SW480 (cell line): ENCODE data around the gene PRCP.
"Not testable (repeated sequence)": the region's sequence is repeated elsewhere in the genome, so short reads cannot be mapped to it uniquely, and the experiment has no call there.

Experiments used
- DNase-seq: peaks from one replicate; pipeline ENCODE4 v3.0.0-alpha.2; 2016; ENCODE audit warnings: low spot score

The PRCP gene

DNA sequence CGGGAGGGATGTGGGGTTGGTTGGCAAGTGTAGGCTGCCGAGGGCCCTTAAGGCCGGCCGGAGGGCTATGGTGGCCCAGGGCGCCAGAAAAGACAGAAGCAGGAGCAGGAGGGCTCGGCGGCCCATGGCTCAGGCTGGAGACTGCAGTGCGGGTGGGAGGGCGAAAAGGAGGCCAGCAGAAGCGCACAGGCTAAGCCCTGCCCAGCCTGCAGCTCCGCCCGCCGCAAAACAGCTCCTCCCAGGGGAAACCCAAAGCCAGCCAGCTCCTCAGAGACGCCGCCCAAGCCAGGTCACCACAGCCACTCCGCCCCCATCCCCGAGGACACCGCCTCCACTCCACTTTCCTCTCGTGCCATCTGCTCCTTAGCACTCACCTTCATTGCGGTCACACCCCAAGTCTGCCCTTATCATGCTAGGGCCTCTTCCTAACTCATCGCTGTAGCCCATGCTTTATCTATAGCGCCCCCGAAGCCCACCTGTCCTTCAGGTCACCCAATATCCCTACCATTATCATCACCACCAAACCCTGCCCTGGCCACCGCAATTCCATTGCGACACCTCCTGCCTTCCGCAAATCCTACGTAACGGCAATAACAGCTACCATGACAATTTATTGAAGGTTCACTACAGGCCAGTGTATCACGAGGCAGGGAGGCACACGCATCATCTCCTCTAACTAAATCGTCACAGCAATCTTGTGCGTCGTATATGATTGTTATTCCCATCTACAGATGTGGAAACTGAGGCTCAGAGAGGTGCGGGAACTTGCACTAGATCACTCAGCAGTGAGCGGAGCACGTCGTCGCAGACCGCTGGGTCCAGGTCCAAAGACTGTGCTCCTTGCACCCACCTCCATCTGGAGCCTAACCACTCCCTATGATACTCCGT is at the start of gene PRCP:
Gene PRCP, minus strand, starts transcription at position 154 of the 888 bp plus-strand sequence. Its CDS starts 28 bp downstream, at position 126.
- peak; percentile 94 for DNase-seq

DNA sequence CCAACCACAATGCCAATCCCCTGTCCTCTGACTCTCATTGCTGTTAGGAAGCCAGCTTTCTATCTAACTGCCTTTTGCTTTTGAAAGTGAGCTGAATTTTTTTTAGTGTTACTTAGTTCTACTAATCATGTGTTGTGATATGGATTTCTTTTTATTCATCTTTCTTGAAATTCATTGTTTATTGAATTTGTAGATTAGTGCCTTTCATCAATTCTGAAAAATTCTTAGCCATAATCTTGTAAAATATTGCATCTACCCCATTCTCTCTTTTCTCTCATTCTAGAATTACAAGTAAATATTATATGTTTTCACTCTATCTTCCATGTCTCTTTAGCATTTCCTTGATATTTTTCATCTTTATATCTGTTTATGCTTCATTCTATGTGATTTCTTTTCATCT is 49.1 kb upstream of the PRCP start:
- DNase-seq, result no peak

DNA sequence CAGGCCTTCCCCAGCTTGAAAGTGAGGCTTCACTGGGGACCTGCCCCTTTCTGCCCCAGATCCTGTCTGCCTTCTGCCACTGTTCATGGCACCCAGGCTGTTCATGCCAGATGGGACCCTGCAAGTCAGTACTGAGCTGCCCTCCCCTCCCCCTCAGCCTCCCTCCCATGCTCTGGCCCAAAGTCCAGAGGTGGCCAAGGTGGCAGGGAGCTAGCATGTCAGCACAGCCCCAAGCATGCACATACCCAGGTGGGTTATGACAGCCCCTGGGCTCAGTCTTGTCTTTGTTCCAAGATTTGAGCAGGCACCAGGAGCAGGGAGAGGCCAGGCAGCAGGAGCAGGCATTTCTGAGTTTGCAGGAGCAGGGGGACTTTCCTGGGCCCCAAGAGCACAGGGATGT is 45.5 kb upstream of the PRCP start:
- no peak for DNase-seq

DNA sequence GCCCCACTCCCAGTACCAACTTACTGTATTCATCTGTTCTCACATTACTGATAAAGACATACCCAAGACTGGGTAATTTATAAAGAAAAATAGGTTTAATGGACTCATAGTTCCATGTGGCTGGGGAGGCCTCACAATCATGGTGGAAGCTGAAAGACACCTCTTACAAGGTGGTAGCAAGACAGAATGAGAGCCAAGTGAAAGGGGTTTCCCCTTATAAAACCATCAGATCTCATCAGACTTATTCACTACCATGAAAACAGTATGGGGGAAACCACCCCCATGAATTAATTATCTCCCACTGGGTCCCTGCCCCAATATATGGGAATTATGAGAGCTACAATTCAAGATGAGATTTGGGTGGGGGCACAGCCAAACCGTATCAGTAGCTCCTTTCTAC is 44.8 kb upstream of the PRCP start:
- DNase-seq, result not testable (repeated sequence)

DNA sequence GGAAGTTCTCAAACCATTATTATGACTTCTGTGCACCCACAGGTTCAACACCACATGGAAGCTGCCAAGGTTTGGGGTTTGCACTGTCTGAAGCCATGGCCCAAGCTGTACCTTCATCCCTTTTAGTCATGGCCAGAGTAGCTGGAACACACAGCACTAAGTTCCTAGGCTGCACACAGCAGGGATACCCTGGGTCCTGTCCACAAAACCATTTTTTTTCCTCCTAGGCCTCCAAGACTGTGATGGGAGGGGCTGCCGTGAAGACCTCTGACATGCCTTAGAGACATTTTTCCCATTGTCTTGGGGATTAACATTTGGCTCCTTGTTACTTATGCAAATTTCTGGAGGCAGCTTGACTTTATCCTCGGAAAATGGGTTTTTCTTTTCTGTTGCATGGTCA is 44.0 kb upstream of the PRCP start:
- no peak for DNase-seq

DNA sequence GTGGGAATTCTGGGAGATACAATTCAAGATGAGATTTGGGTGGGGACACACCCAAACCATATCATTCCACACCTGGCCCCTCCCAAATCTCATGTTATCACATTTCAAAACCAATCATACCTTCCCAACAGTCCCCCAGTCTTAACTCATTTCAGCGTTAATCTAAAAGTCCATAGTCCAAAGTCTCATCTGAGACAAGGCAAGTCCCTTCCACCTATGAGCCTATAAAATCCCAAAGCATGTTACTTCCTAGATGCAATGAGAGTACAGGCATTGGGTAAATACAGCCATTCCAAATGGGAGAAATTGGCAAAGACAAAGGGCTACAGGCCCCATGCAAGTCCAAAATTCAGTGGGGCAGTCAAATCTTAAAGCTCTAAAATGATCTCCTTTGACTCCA is 43.2 kb upstream of the PRCP start:
- not testable (repeated sequence) for DNase-seq

DNA sequence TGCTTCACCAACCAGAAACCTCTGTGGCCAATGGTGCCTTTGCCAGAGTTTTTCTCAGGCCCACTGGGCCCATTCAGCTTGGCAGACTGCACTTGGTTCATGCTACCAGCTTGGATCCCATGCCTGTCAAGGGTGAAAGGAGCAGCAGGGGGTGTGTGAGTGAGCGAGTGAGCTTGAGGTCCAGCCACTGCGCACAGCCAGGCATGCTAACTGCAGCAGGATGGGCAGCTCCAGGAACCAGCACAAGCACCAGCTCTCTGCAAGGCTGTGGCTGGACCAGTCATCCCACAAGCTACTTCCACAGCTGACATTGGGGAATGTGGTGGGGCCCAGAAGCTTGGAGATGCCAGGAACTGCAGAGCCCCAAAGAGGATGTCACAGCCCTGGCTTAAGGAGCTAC is 42.1 kb upstream of the PRCP start:
- DNase-seq, result no peak

DNA sequence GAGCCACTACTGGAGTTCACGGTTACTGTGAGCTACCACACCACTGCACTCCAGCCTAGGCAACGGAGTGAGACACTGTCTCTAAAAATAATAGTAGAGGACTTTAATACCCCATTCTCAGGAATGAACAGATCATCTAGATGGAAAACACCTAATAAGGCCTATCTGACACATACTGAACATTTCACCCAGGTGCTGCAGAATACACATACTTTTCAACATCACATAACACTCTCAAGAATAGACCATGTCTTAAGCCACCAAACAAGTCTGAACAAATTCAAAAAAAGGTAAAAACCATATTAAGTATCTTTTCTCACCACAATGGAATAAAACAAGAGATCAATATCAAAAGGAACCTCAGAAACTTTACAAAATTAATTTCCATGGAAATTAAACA is 39.2 kb upstream of the PRCP start:
- DNase-seq, result no peak

DNA sequence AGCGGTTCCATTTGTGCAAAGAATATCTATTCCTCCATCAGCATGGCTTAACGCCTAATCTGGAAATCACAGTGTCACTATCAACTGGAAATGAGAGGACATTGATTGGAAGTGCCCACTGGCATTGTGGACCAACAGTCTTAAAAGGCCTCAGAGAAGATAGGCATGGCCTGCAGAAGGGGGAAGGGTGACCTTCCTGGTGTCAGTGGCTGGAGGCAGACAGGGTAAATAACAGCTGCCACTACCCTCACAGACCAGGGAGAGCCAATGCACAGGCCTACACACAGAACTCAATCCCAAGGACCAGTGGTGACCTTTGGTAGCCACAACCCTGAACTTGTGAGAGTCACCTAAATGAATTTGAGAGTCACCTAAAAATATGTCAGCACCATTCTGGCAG is 37.3 kb upstream of the PRCP start:
- DNase-seq, result no peak

DNA sequence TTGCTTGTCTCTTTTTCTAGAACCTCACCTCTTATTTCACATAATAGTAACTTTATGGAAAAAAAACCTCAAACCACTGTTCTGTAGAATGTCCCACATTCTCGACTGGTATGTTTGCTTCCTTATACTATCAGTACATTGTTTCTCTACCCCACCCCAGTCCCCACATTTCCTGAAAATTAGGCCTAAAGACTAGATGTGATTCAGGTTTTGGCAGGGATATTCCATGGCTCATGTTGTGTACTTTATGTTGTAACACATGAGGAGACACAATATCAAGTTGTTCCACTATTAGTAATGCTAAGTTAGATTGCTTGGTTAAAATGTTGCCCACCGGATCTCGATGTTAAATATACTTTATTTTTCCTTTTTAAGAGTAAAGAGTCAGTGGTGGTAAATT is 36.0 kb upstream of the PRCP start:
- DNase-seq, result no peak

DNA sequence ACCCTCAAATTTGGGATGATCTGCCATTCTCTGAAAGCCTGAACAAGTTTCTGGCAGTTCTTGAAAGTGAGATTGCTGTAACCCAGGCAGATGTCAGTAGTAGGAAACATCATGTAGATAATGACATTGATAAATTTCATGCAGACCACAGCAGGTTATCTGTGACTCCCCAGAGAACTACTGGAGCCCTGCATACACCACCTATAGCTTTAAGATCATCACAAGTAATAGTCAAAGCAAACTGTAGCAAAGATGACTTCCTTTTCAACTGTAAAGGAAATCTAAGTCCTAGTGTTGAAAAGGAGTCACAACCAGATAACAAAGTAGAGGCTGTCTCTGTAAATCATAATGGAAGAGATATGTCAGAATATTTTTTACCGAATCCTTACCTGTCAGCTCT is 32.3 kb upstream of the PRCP start:
- no peak for DNase-seq

DNA sequence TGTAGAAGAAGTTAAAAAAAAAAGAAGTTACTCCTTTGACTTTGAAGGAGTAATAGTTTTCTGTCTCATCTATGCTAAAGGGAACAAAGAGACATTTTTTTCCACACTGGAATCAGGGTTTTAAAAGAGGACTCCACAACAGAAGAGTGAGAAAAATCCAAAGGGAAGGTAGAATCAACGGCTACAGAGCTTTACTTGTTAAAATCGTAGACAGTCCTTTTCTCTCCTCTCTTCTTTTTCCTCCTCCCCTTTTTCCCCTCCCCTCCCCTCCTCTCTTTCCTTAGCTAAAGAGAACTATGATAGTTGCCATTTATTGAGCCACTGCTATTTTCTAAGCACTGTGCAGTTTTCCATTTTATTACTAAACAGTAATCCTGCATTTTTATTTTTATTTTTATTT is 30.5 kb upstream of the PRCP start:
- no peak for DNase-seq

DNA sequence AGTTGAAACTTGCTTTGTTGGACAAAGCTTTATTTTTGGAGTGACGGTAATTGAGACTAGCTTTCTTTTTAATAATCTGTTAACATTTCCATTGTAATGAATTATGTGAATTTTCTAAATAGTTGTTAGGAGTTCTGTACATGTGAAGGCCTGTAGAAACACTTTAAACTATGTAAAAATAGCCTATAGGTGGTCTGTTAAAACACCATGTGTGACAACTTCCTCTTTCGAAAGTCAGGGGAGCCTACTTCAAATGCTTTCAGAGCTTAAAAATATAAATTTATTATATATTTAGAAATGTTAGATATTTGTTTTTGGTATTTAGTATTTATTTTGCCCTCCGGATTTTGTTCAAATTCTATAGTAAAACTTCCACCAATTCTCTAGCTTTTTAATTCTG is 30.0 kb upstream of the PRCP start:
- no peak for DNase-seq

DNA sequence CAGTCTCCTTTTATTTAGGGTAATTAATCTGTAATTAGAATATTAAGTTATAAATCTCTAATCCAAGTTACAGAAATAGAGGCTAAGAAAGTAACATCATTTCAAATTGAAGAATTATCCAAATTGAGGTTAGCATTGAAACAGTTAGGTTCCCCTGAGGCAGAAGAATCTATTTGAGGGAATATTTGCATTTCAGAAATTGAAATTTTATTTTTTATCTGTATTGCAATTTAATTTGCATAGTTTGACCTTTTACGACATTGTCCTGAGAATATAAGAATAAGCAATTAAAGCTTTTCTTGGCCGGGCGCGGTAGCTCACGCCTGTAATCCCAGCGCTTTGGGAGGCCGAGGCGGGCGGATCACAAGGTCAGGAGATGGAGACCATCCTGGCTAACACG is 28.9 kb upstream of the PRCP start:
- DNase-seq, result no peak

DNA sequence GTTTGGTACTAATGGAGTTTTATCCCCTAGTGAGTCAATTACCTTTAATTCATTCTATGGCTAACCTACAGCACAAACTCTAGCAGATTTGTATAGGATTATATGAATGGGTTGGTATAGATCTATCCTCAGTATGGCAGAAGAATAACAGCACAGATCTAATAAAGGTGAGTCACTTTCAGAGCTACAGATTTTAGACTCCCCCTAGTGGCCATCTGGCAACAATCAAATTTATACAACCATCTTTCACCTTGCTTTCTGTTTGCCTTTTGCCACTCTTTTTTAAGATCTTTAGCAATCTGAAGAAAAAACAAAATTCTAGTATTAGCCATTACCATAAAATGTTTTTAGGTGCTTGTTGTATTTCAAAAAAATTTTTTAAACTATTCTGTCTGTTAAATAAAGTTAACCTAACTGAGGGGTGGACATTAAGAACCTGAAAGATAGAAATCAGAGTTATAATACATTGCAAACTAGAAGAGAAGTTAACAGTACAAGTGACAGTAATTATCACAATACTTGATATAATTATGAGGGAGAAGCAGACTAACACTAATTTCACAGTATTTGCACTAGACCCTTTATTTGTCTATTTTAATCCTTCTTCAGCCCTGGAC is 27.1 kb upstream of the PRCP start:
- peak; percentile 78 for DNase-seq

DNA sequence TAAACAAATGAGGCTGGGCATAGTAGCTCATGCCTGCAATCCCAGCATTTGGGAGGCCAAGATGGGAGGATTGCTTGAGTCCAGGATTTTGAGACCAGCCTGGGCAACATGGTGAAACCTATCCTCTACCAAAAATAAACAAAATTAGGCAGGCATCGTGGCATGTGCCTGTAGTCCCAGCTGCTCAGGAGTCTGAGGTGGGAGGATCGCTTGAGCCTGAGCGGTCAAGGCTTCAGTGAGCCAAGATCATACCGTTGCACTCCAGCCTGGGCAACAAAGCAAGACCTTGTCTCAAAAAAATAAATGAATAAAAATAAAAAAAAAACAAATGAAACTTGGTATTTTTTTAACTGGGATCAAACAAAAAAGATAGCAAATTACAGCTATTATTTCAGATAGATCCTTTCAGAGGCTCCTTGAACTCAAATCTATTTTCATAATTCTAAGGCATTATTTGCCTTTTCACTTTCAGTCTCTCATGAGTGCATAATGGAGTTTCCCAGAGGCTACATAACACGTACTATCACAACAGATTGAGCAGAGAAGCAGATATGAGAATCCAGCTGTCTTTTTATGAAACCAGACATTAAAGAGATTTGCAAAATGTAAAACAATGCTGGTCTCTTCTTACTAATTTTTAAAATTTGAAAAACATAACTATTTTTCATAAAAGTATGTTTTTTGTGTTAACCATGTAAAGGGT is 24.4 kb upstream of the PRCP start:
- DNase-seq, result no peak

DNA sequence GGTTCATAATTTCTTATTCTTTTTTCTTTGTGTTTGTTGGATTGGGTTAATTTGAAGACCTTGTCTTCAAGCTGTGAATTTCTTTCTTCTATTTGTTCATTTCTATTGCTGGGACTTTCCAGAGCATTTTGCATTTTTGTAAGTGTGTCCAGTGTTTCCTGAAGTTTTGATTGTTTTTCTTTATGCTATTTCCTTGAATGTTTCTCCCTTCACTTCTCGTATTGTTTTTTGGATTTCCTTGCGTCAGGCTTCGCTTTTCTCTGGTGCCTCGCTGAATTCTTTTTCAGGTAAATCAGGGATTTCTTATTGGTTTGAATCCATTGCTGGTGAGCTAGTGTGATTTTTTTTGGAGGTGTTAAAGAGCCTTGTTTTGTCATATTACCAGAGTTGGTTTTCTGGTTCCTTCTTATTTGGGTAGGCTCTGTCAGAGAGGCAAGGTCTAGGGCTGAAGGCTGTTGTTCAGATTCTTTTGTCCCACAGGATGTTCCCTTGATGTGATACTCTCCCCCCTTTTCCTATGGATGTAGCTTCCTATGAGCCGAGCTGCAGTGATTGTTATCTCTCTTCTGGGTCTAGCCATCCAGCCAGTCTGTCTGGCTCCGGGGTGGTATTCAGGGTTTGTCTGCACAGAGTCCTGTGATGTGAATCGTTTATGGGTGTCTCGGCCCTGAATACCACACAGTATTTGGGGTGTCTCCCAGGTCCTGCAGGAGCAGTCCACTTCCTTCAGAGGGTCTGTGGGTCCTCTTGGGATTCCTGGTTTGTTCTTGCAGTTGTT is 22.4 kb upstream of the PRCP start:
- DNase-seq, result not testable (repeated sequence)

DNA sequence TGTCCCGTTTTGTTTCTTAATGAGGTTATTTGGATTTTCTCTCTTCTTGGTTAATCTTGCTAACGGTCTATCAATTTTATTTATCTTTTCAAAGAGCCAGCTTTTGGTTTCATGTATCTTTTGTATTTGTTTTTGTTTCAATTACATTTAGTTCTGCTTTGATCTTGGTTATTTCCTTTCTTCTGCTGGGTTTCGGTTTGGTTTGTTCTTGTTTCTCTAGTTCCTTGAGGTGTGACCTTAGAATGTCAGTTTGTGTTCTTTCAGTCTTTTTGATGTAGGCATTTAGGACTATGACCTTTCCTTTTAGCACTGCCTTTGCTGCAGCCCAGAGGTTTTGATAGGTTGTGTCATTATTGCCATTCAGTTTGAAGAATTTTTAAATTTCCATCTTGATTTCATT is 20.0 kb upstream of the PRCP start:
- not testable (repeated sequence) for DNase-seq

DNA sequence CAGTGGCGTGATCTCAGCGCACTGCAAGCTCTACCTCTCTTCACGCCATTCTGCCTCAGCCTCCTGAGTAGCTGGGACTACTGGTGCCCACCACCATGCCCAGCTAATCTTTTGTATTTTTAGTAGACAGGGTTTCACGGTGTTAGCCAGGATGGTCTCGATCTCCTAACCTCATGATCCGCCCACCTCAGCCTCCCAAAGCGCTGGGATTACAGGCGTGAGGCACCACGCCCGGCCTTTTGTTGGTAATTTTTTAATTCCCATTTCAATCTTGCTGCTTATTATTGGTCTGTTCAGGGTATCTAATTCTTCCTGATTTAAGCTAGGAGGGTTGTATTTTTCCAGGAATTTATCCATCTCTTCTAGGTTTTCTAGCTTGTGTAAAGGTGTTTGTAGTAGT is 19.6 kb upstream of the PRCP start:
- DNase-seq, result not testable (repeated sequence)

DNA sequence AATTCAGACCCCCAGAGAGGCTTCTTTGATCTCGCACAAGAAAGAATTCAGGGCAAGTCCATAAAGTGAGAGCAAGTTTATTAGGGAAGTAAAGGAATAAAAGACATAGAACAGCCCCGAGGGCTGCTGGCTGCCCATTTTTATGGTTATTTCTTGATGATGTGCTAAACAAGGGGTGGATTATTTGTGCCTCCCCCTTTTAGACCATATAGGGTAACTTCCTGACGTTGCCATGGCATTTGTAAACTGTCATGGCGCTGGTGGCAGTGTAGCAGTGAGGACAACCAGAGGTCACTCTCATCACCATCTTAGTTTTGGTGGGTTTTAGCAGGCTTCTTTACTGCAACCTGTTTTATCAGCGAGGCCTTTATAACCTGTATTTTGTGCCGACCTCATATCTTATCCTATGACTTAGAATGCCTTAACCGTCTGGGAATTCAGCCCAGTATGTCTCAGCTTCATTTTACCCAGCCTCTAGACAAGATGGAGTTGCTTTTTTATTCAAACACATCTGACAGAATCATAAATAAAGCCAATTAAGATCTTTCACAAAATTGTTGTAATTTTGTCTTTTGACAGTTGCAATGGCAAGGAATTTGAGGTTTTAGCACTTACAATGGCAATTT is 8.9 kb upstream of the PRCP start:
- DNase-seq, result no peak

DNA sequence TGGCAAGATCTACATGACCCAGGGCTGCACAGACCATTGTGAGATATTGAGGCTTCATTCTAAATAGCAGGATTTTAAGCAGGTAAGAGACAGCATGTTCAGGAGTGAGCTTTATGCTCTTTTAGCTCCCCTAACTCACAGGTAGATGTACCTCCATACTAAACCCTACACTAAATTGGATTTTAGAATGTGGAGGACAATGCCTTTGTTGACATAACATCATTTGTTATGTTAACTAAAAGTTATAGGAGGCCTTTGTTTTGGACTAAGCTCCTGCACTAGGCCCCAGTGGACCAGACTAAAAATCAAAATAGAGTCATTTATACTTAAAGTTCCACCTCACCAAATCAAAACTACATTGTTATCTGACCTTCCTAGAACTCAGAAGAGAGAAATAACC is 8.1 kb upstream of the PRCP start:
- no peak for DNase-seq

DNA sequence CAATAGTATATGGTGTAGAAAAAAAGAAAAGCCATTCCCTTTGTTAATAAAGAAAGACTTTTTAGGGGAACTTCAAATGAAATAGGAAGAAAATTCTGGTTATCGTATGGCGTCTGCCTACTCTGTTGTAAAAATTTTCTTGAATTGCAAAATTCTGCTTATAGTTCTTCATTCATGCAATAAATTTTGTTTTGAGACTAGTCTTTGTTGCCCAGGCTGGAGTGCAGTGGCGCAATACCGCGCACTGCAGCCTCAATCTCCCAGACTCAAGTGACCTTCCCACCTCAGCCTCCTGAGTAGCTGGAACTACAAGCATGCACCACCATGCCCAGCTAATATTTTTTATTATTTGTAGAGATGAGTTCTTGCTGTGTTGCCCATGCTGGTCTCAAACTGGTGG is 7.1 kb upstream of the PRCP start:
- DNase-seq, result no peak
